Gastroesophageal sphincter (tissue), 3 donors: ENCODE measurements around the gene LYRM1.

Source experiments
- CTCF ChIP-seq, 4 experiments: fragments of 200-600 bp in 2 of 4; fragments of 450-650 bp in 2 of 4; sonication (generic) in 1 of 4; IDR thresholded peaks; one replicate each; pipeline ENCODE4 v1.5.1; 2017 to 2019; ENCODE audit warnings: antibody characterized with exemption in 4 of 4, mild to moderate bottlenecking in 2 of 4, moderate library complexity in 2 of 4
- POLR2AphosphoS5 ChIP-seq: sonication (generic); formaldehyde crosslinking; IDR thresholded peaks from one replicate; pipeline ENCODE4 v1.6.1; 2017; ENCODE audit warnings: antibody characterized with exemption

- TF ChIP-seq POLR2AphosphoS5 (no peak), CTCF (IDR thresholded peaks at IDR 0.05) (no peak)
Measured at GRCh38 chr16:20886320-20886719, 14.3 kb upstream of the LYRM1 start.
